SK-N-SH (cell line): ENCODE data around the gene STX2. TPM values are rescaled to one million over a fixed set of nuclear protein-coding genes. Genes with fewer than 3 reads are reported as not detected.

Experiments used
- CTCF ChIA-PET: fragments of 300-600, 350-600 bp; formaldehyde crosslinking; extraction: SDS; loops from one replicate; lab custom pipeline; 2021; lab: Yijun Ruan, JAX
- POLR2A ChIA-PET: fragments of 350-600 bp; sonication (Branson Sonifier 250); formaldehyde crosslinking; extraction: SDS; loops from one replicate; lab custom pipeline; 2020; ENCODE audit warnings: antibody characterized with exemption, inconsistent platforms; lab: Yijun Ruan, JAX
- DNase-seq: peaks from one replicate; pipeline ENCODE4 v3.0.0; 2012
- H2AFZ ChIP-seq: fragments of 200-600 bp; sonication (generic); 2 replicates; pipeline ENCODE4 v1.8.1; 2016; ENCODE audit warnings: antibody characterized with exemption, mild to moderate bottlenecking, low read depth
- H3F3A ChIP-seq: fragments of 200-600 bp; sonication (generic); replicated peaks from 2 replicates; pipeline ENCODE3; 2016; ENCODE audit warnings: antibody characterized with exemption, mild to moderate bottlenecking; ENCODE audit not compliant: insufficient read depth
- H3K27ac ChIP-seq, 2 experiments: fragments of 200-500 bp in 1 of 2; fragments of 200-600 bp in 1 of 2; sonication (Bioruptor generic) in 1 of 2; sonication (generic), shearing (Covaris generic) in 1 of 2; 2 replicates each; pipeline versions ENCODE4 v1.5.1 to v1.6.1; 2014 to 2016; ENCODE audit warnings: low read depth in 2 of 2, inconsistent platforms in 1 of 2, low read length in 1 of 2, mild to moderate bottlenecking in 1 of 2, mixed read lengths in 1 of 2
- H3K27me3 ChIP-seq: fragments of 200-600 bp; sonication (generic), shearing (Covaris generic); 2 replicates; pipeline ENCODE4 v1.6.1; 2016; ENCODE audit warnings: mixed run types; ENCODE audit not compliant: insufficient read depth
- H3K36me3 ChIP-seq, 2 experiments: fragments of 200-500 bp in 1 of 2; fragments of 200-600 bp in 1 of 2; sonication (Bioruptor generic) in 1 of 2; sonication (generic) in 1 of 2; replicated peaks in 1 of 2; 2 replicates each; pipeline versions ENCODE3 to v1.5.1; 2014 to 2016; ENCODE audit warnings: low read length in 1 of 2, mild to moderate bottlenecking in 1 of 2; ENCODE audit not compliant: insufficient read depth in 2 of 2, control insufficient read depth in 1 of 2
- H3K4me1 ChIP-seq, 2 experiments: fragments of 200-500 bp in 1 of 2; fragments of 200-600 bp in 1 of 2; sonication (Bioruptor generic) in 1 of 2; sonication (generic), shearing (Covaris generic) in 1 of 2; 2 replicates each; pipeline versions ENCODE4 v1.5.1 to v1.6.1; 2014 to 2016; ENCODE audit warnings: low read depth in 1 of 2, low read length in 1 of 2, mixed run types in 1 of 2; ENCODE audit not compliant: insufficient read depth in 2 of 2, control insufficient read depth in 1 of 2
- H3K4me2 ChIP-seq: fragments of 200-600 bp; sonication (generic), shearing (Covaris generic); 2 replicates; pipeline ENCODE4 v1.6.1; 2017; ENCODE audit warnings: mixed run types
- H3K4me3 ChIP-seq, 2 experiments: fragments of 200-500 bp in 1 of 2; fragments of 200-600 bp in 1 of 2; sonication (Bioruptor generic) in 1 of 2; sonication (generic), shearing (Covaris generic) in 1 of 2; 2 replicates each; pipeline versions ENCODE4 v1.5.1 to v1.8.1; 2014 to 2016; ENCODE audit warnings: low read depth in 2 of 2, inconsistent platforms in 1 of 2, low read length in 1 of 2, mild to moderate bottlenecking in 1 of 2, mixed read lengths in 1 of 2, moderate library complexity in 1 of 2
- H3K79me2 ChIP-seq: fragments of 200-600 bp; sonication (generic); 2 replicates; pipeline ENCODE4 v1.8.1; 2017; ENCODE audit warnings: mild to moderate bottlenecking; ENCODE audit not compliant: insufficient read depth
- H3K9ac ChIP-seq: fragments of 200-600 bp; sonication (generic); 2 replicates; pipeline ENCODE4 v1.6.1; 2017; ENCODE audit warnings: mixed run types
- H3K9me2 ChIP-seq: fragments of 200-600 bp; sonication (generic); 2 replicates; pipeline ENCODE4 v1.6.1; 2017; ENCODE audit warnings: mixed run types
- H3K9me3 ChIP-seq: fragments of 200-600 bp; sonication (generic); 2 replicates; pipeline ENCODE4 v1.6.1; 2017; ENCODE audit warnings: mixed run types, mild to moderate bottlenecking, moderate library complexity
- H4K20me1 ChIP-seq: fragments of 200-600 bp; sonication (generic); 2 replicates; pipeline ENCODE4 v1.6.1; 2017; ENCODE audit warnings: mild to moderate bottlenecking, mixed run types; ENCODE audit not compliant: insufficient read depth
- EP300 ChIP-seq, 2 experiments: IDR thresholded peaks; 2 replicates each; pipeline versions ENCODE4 v1.4.0 to v1.6.1; 2012; ENCODE audit warnings: borderline replicate concordance in 1 of 2, low read depth in 1 of 2, low read length in 1 of 2
- EZH2phosphoT487 ChIP-seq: fragments of 200-600 bp; sonication (generic); IDR thresholded peaks from 2 replicates; pipeline ENCODE4 v1.6.1; 2017; ENCODE audit warnings: low read depth, mixed run types, mild to moderate bottlenecking, antibody characterized with exemption, moderate library complexity, borderline replicate concordance
- FOSL2 ChIP-seq: IDR thresholded peaks from 2 replicates; pipeline ENCODE4 v1.4.0; 2012; ENCODE audit warnings: low read depth, mild to moderate bottlenecking, moderate library complexity, borderline replicate concordance
- GABPA ChIP-seq: IDR thresholded peaks from 2 replicates; pipeline ENCODE4 v1.4.0; 2012; ENCODE audit warnings: low read depth, mild to moderate bottlenecking
- JUND ChIP-seq: IDR thresholded peaks from 2 replicates; pipeline ENCODE4 v1.4.0; 2012
- MEF2A ChIP-seq: IDR thresholded peaks from 2 replicates; pipeline ENCODE4 v1.4.0; 2012; ENCODE audit warnings: low read depth, borderline replicate concordance
- MXI1 ChIP-seq: IDR thresholded peaks from 2 replicates; pipeline ENCODE4 v1.6.1; 2012; ENCODE audit warnings: mild to moderate bottlenecking, low read depth, low read length, improper control_type of control experiment
- NFIC ChIP-seq: IDR thresholded peaks from 2 replicates; pipeline ENCODE4 v1.4.0; 2012; ENCODE audit warnings: borderline replicate concordance
- POLR2AphosphoS5 ChIP-seq: IDR thresholded peaks from 2 replicates; pipeline ENCODE4 v1.6.1; 2012; ENCODE audit warnings: low read depth, low read length
- RAD21 ChIP-seq: IDR thresholded peaks from 2 replicates; pipeline ENCODE4 v1.6.1; 2012; ENCODE audit warnings: mild to moderate bottlenecking, low read length
- RFX5 ChIP-seq: IDR thresholded peaks from 2 replicates; pipeline ENCODE4 v1.6.1; 2012; ENCODE audit warnings: mild to moderate bottlenecking, improper control_type of control experiment, low read length
- SIN3A ChIP-seq: IDR thresholded peaks from 2 replicates; pipeline ENCODE4 v1.6.1; 2012; ENCODE audit warnings: low read depth, mild to moderate bottlenecking, low read length, moderate library complexity, borderline replicate concordance
- TCF12 ChIP-seq: IDR thresholded peaks from 2 replicates; pipeline ENCODE4 v1.4.0; 2012
- WGBS: methylation state at CpG from one replicate; pipeline ENCODE4 v1.1.6; 2017; ENCODE audit warnings: low lambda C conversion rate; 5-methylcytosine and 5-hydroxymethylcytosine counted together
- polyA plus RNA-seq, 3 experiments: library from polyadenylated mRNA; depleted of rRNA; stranded (reverse); fragments of >200 nt; gene quantifications; 2 replicates each; pipeline ENCODE4 v1.2.3, GENCODE V29; 2012
- TF ChIP-seq, protein P1 (sequence below): fragments of 150-350 bp; IDR thresholded peaks from 2 replicates; pipeline ENCODE4 v1.6.1; 2016; ENCODE audit warnings: mild to moderate bottlenecking, low read depth, low read length
- TF ChIP-seq, protein P2 (sequence below): IDR thresholded peaks from 2 replicates; pipeline ENCODE4 v1.4.0; 2012; ENCODE audit warnings: low read depth
- TF ChIP-seq, protein P3 (sequence below): fragments of 150-350 bp; IDR thresholded peaks from 2 replicates; pipeline ENCODE4 v1.6.1; 2017; ENCODE audit warnings: antibody characterized with exemption, low read length, low read depth, borderline replicate concordance
- TF ChIP-seq, protein P4 (sequence below): IDR thresholded peaks from 2 replicates; pipeline ENCODE4 v1.4.0; 2012; ENCODE audit warnings: low read depth, borderline replicate concordance
- TF ChIP-seq, protein P5 (sequence below): IDR thresholded peaks from 2 replicates; pipeline ENCODE4 v1.6.1; 2012; ENCODE audit warnings: mild to moderate bottlenecking, low read depth, low read length, moderate library complexity

The STX2 gene
- polyA plus RNA-seq, 1 of the 3 experiments (the other 2 are of a cell fraction), result 25.1 TPM

DNA sequence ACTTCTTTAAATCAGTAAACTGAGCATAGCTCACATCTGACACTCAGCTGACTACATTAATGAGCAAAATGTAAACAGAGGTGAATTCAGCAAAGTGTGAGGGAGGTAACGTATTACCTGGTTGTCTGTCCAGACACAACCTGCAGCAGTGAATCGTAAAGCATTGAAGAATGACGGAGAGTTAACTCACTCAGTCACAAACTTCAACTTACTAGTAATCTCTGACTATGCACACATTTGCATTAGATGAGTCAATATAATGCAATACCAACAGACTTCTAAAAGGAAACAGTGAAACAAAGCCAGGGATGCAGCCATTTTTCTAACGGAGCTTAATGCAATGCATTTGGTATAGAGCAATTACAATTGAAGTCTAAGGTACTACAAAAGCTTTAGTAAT, 40.0 kb downstream of the STX2 start:
- TF ChIP-seq JUND (no peak), TCF12 (no peak), POLR2AphosphoS5 (no peak)
- TF ChIP-seq, protein P1, sequence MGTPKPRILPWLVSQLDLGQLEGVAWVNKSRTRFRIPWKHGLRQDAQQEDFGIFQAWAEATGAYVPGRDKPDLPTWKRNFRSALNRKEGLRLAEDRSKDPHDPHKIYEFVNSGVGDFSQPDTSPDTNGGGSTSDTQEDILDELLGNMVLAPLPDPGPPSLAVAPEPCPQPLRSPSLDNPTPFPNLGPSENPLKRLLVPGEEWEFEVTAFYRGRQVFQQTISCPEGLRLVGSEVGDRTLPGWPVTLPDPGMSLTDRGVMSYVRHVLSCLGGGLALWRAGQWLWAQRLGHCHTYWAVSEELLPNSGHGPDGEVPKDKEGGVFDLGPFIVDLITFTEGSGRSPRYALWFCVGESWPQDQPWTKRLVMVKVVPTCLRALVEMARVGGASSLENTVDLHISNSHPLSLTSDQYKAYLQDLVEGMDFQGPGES, result no peak
- TF ChIP-seq, protein P2, sequence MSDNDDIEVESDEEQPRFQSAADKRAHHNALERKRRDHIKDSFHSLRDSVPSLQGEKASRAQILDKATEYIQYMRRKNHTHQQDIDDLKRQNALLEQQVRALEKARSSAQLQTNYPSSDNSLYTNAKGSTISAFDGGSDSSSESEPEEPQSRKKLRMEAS, result no peak
- TF ChIP-seq, protein P3, sequence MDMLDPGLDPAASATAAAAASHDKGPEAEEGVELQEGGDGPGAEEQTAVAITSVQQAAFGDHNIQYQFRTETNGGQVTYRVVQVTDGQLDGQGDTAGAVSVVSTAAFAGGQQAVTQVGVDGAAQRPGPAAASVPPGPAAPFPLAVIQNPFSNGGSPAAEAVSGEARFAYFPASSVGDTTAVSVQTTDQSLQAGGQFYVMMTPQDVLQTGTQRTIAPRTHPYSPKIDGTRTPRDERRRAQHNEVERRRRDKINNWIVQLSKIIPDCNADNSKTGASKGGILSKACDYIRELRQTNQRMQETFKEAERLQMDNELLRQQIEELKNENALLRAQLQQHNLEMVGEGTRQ, result no peak
- H4K20me1 ChIP-seq, result no peaks in the 10 kb centered on the region
- no peaks in the 10 kb centered on the region; a peak in 1 of 4 replicates for H3K4me1 ChIP-seq
- H3K36me3 ChIP-seq, result peaks cover 50 to 58% of the 10 kb centered on the region in 2 experiments
- no peaks in the 10 kb centered on the region for H3K27me3 ChIP-seq
- no peaks in the 10 kb centered on the region for H3K9me2 ChIP-seq
- no peak overlapping the region for H3K9ac ChIP-seq
- ChIA-PET POLR2A (no interaction called here), CTCF (interaction anchor here (1.6 kb wide), 1 partner anchor 21 kb away, joined by 5 read pairs; no protein-coding TSS in a partner anchor)
- DNase-seq, result no peak
- no peak overlapping the region for H2AFZ ChIP-seq
- H3F3A ChIP-seq, result no peaks in the 10 kb centered on the region
- no peak overlapping the region for H3K4me2 ChIP-seq
- 83% methylated on average over 4 of the region's 4 CpGs for WGBS
- no peak overlapping the region for H3K4me3 ChIP-seq
- H3K79me2 ChIP-seq, result 0 out of 2 replicates have a peak, but pooled peaks cover 7% of the 10 kb centered on the region
- no peaks in the 10 kb centered on the region for H3K9me3 ChIP-seq
- H3K27ac ChIP-seq, result no peak overlapping the region

DNA sequence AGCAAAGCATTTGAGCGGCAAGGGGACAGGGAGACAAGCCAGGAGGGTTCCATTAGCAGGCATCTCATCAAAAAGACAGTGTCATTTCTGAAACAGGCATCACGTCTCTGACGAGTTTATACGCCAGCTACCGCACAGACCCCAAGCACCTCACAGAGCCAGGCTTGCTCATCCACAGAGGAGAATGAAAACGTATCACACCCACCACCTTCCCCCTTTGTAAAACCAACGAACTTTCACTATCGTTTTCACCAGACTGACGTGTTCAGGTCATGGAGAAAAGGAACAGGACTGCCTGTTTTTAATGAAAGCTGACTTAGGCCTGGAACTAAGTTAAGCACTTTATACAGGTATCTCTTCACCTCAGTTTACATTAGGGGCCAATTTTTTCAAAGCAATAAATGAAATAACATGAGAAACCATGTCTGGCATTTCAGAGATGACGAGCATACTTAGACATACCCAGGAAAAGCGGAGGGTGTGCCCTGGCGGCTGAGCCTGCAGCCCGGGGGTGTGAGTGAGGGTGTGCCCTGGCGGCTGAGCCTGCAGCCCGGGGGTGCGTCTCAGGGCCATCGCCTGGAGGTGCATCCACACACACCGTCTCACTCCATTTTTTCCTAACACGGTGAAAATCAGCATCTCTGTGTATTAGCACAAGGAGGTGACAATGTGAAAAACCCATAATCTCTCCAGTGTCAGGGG, 41.9 kb downstream of the STX2 start:
- Histone ChIP-seq H3K4me3 (no peak overlapping the region), H4K20me1 (no peaks in the 10 kb centered on the region), H3F3A (no peaks in the 10 kb centered on the region), H3K9ac (no peak overlapping the region), H3K36me3 (peaks cover 48 to 61% of the 10 kb centered on the region in 2 experiments), H2AFZ (no peak overlapping the region), H3K4me2 (no peak overlapping the region), H3K9me3 (no peaks in the 10 kb centered on the region), H3K27me3 (no peaks in the 10 kb centered on the region), H3K27ac (no peak overlapping the region), H3K9me2 (no peaks in the 10 kb centered on the region), H3K4me1 (no peaks in the 10 kb centered on the region; a peak in 1 of 4 replicates), H3K79me2 (no peaks in the 10 kb centered on the region)
- 93% methylated on average over 19 of the region's 19 CpGs for WGBS
- no peak for DNase-seq
- CTCF ChIA-PET, result interaction anchor here (1.1 kb wide), 1 partner anchor 16 kb away, joined by 3 read pairs; no protein-coding TSS in a partner anchor
- POLR2A ChIA-PET, result no interaction called here
- no peak for TF ChIP-seq EZH2phosphoT487
- no peak for TF ChIP-seq POLR2AphosphoS5
- TF ChIP-seq, protein P2, result no peak
- no peak for TF ChIP-seq MXI1
- no peak for TF ChIP-seq FOSL2
- TF ChIP-seq, protein P4, sequence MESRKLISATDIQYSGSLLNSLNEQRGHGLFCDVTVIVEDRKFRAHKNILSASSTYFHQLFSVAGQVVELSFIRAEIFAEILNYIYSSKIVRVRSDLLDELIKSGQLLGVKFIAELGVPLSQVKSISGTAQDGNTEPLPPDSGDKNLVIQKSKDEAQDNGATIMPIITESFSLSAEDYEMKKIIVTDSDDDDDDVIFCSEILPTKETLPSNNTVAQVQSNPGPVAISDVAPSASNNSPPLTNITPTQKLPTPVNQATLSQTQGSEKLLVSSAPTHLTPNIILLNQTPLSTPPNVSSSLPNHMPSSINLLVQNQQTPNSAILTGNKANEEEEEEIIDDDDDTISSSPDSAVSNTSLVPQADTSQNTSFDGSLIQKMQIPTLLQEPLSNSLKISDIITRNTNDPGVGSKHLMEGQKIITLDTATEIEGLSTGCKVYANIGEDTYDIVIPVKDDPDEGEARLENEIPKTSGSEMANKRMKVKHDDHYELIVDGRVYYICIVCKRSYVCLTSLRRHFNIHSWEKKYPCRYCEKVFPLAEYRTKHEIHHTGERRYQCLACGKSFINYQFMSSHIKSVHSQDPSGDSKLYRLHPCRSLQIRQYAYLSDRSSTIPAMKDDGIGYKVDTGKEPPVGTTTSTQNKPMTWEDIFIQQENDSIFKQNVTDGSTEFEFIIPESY, result no peak
- TF ChIP-seq EP300 (IDR thresholded peaks at IDR 0.05; ENCODE audit: borderline replicate concordance in 1 of 2, low read depth in 1 of 2, low read length in 1 of 2), result no peak
- no peak for TF ChIP-seq SIN3A
- no peak for TF ChIP-seq RAD21
- no peak for TF ChIP-seq GABPA
- TF ChIP-seq, protein P5, sequence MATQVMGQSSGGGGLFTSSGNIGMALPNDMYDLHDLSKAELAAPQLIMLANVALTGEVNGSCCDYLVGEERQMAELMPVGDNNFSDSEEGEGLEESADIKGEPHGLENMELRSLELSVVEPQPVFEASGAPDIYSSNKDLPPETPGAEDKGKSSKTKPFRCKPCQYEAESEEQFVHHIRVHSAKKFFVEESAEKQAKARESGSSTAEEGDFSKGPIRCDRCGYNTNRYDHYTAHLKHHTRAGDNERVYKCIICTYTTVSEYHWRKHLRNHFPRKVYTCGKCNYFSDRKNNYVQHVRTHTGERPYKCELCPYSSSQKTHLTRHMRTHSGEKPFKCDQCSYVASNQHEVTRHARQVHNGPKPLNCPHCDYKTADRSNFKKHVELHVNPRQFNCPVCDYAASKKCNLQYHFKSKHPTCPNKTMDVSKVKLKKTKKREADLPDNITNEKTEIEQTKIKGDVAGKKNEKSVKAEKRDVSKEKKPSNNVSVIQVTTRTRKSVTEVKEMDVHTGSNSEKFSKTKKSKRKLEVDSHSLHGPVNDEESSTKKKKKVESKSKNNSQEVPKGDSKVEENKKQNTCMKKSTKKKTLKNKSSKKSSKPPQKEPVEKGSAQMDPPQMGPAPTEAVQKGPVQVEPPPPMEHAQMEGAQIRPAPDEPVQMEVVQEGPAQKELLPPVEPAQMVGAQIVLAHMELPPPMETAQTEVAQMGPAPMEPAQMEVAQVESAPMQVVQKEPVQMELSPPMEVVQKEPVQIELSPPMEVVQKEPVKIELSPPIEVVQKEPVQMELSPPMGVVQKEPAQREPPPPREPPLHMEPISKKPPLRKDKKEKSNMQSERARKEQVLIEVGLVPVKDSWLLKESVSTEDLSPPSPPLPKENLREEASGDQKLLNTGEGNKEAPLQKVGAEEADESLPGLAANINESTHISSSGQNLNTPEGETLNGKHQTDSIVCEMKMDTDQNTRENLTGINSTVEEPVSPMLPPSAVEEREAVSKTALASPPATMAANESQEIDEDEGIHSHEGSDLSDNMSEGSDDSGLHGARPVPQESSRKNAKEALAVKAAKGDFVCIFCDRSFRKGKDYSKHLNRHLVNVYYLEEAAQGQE, result no peak
- no peak for TF ChIP-seq RFX5
- no peak for TF ChIP-seq NFIC
- no peak for TF ChIP-seq MEF2A
